Smooth muscle cell (in vitro differentiated cells): ENCODE measurements around the gene CCND3. TPM values are rescaled to one million over a fixed set of nuclear protein-coding genes. Genes with fewer than 3 reads are reported as not detected.

Source experiments
- DNase-seq: peaks from one replicate; lab custom pipeline; 2025; ENCODE audit not compliant: unreplicated experiment; lab: John Stamatoyannopoulos, UW
- H2AFZ ChIP-seq: fragments of 200-600 bp; sonication (generic); 2 replicates; pipeline ENCODE4 v1.6.0; 2016; ENCODE audit warnings: antibody characterized with exemption, low read depth, mild to moderate bottlenecking
- H3F3A ChIP-seq: fragments of 200-600 bp; sonication (generic); 2 replicates; pipeline ENCODE4 v1.6.0; 2017; ENCODE audit warnings: antibody characterized with exemption, low read depth
- H3K27ac ChIP-seq: fragments of 200-600 bp; sonication (generic); 2 replicates; pipeline ENCODE4 v1.5.1; 2016; ENCODE audit warnings: low read depth, mild to moderate bottlenecking
- H3K27me3 ChIP-seq: fragments of 200-600 bp; sonication (generic); 2 replicates; pipeline ENCODE4 v1.6.1; 2016; ENCODE audit warnings: low read depth, mild to moderate bottlenecking
- H3K36me3 ChIP-seq: fragments of 200-600 bp; sonication (generic); 2 replicates; pipeline ENCODE4 v1.5.1; 2016; ENCODE audit warnings: low read depth
- H3K4me1 ChIP-seq: fragments of 200-600 bp; sonication (generic); 2 replicates; pipeline ENCODE4 v1.5.1; 2016; ENCODE audit warnings: low read depth
- H3K4me2 ChIP-seq: fragments of 200-600 bp; sonication (generic); 2 replicates; pipeline ENCODE4 v1.6.0; 2016; ENCODE audit warnings: mild to moderate bottlenecking
- H3K4me3 ChIP-seq: fragments of 200-600 bp; sonication (generic); 2 replicates; pipeline ENCODE4 v1.5.1; 2016; ENCODE audit warnings: mild to moderate bottlenecking
- H3K79me2 ChIP-seq: fragments of 200-600 bp; sonication (generic); 2 replicates; pipeline ENCODE4 v1.6.0; 2016; ENCODE audit warnings: low read depth, mild to moderate bottlenecking
- H3K9ac ChIP-seq: fragments of 200-600 bp; sonication (generic); 2 replicates; pipeline ENCODE4 v1.6.0; 2016; ENCODE audit warnings: low read depth
- H3K9me3 ChIP-seq: fragments of 200-600 bp; sonication (generic); replicated peaks from 2 replicates; pipeline ENCODE4 v1.5.1; 2016; ENCODE audit warnings: low read depth
- H4K20me1 ChIP-seq: fragments of 200-600 bp; sonication (generic); 2 replicates; pipeline ENCODE4 v1.6.0; 2016; ENCODE audit warnings: low read depth
- CTCF ChIP-seq: fragments of 200-600 bp; sonication (generic); IDR thresholded peaks from 2 replicates; pipeline ENCODE4 v1.5.1; 2017; ENCODE audit warnings: borderline replicate concordance, mild to moderate bottlenecking, antibody characterized with exemption; ENCODE audit not compliant: insufficient read depth, poor library complexity, severe bottlenecking
- WGBS: methylation state at CpG from one replicate; pipeline ENCODE4 v1.1.7; 2016; ENCODE audit warnings: low lambda C conversion rate; 5-methylcytosine and 5-hydroxymethylcytosine counted together
- polyA plus RNA-seq: library from polyadenylated mRNA; unstranded; fragments of >200 nt; fragmentation: Nextera tagmentation; extraction: Ambion mirVana; gene quantifications from 2 replicates; pipeline ENCODE4 v1.2.1, GENCODE V29; 2016
- total RNA-seq: library from RNA; depleted of rRNA; stranded (reverse); fragments of >200 nt; gene quantifications from 2 replicates; pipeline ENCODE4 v1.2.3, GENCODE V29; 2014

The CCND3 gene
- total and polyA plus RNA-seq, 2 experiments from 2014 or later = 31.5 to 107 TPM

- Histone ChIP-seq H3K79me2 (no peaks in the 10 kb centered on the region), H3K4me3 (no peak overlapping the region), H3K27me3 (no peaks in the 10 kb centered on the region), H4K20me1 (no peaks in the 10 kb centered on the region), H3K4me1 (no peaks in the 10 kb centered on the region), H2AFZ (no peak overlapping the region), H3F3A (peaks cover under 1% of the 10 kb centered on the region), H3K9me3 (no peaks in the 10 kb centered on the region), H3K27ac (no peak overlapping the region), H3K4me2 (no peak overlapping the region), H3K9ac (no peak overlapping the region), H3K36me3 (no peaks in the 10 kb centered on the region)
- no peak for DNase-seq
- 27% methylated on average over 2 of the region's 2 CpGs for WGBS
- TF ChIP-seq CTCF = no peak
Observed at GRCh38 chr6:41972826-41973225, 31.2 kb upstream of the CCND3 start.

GRCh38 chr6:41970436-41970846 is 28.8 kb upstream of the CCND3 start:
- Histone ChIP-seq H3K79me2 (no peaks in the 10 kb centered on the region), H3K36me3 (no peaks in the 10 kb centered on the region), H4K20me1 (no peaks in the 10 kb centered on the region), H3K27me3 (no peaks in the 10 kb centered on the region), H2AFZ (no peak overlapping the region), H3K9ac (no peak overlapping the region), H3K9me3 (no peaks in the 10 kb centered on the region), H3K4me1 (peaks cover 7% of the 10 kb centered on the region), H3K4me2 (no peak overlapping the region), H3K4me3 (no peak overlapping the region), H3K27ac (no peak overlapping the region), H3F3A (peaks cover 7% of the 10 kb centered on the region)
- WGBS = 64% methylated on average over 4 of the region's 4 CpGs
- TF ChIP-seq CTCF = no peak
- no peak for DNase-seq

- Histone ChIP-seq H3K4me3 (no peak overlapping the region), H2AFZ (no peak overlapping the region), H3K27ac (peak overlapping the region; percentile 80), H3K27me3 (no peaks in the 10 kb centered on the region), H3F3A (peaks cover 7% of the 10 kb centered on the region), H3K4me1 (peaks cover 7% of the 10 kb centered on the region), H3K9ac (no peak overlapping the region), H3K4me2 (peak overlapping the region; percentile 50), H4K20me1 (no peaks in the 10 kb centered on the region), H3K79me2 (no peaks in the 10 kb centered on the region), H3K9me3 (no peaks in the 10 kb centered on the region), H3K36me3 (no peaks in the 10 kb centered on the region)
- no peak for TF ChIP-seq CTCF
- no peak for DNase-seq
- 57% methylated on average over 7 of the region's 7 CpGs for WGBS
Observed at GRCh38 chr6:41967312-41968287, 26.0 kb upstream of the CCND3 start.

- H3K79me2 ChIP-seq = no peaks in the 10 kb centered on the region
- H3K9ac ChIP-seq = no peak overlapping the region
- peaks cover 7% of the 10 kb centered on the region for H3K4me1 ChIP-seq
- DNase-seq = no peak
- WGBS = 37% methylated on average over 4 of the region's 4 CpGs
- peak overlapping the region; percentile 80 for H3K27ac ChIP-seq
- no peak overlapping the region for H3K4me3 ChIP-seq
- no peaks in the 10 kb centered on the region for H4K20me1 ChIP-seq
- H3K9me3 ChIP-seq = no peaks in the 10 kb centered on the region
- peak overlapping the region; percentile 50 for H3K4me2 ChIP-seq
- no peaks in the 10 kb centered on the region for H3K27me3 ChIP-seq
- no peaks in the 10 kb centered on the region for H3K36me3 ChIP-seq
- H3F3A ChIP-seq = peaks cover 7% of the 10 kb centered on the region
- no peak overlapping the region for H2AFZ ChIP-seq
- TF ChIP-seq CTCF = no peak
Observed at GRCh38 chr6:41966961-41967311, 25.3 kb upstream of the CCND3 start.
